HG03565 (cell line): ENCODE results near the gene MICAL1.

Experiments used
- ATAC-seq: cut with Tn5 transposase; IDR thresholded peaks from one replicate; pipeline ENCODE4 v1.9.1; 2021; ENCODE audit warnings: mild to moderate bottlenecking, moderate library complexity; ENCODE audit not compliant: unreplicated experiment

MICAL1 gene

GRCh38 chr6:109455437-109456110 is at the start of gene MICAL1:
TSS of gene MICAL1 (minus strand) at chr6:109455772. CDS start at chr6:109454196, 1,576 bp downstream.
- peak; percentile 47 for ATAC-seq

DNA sequence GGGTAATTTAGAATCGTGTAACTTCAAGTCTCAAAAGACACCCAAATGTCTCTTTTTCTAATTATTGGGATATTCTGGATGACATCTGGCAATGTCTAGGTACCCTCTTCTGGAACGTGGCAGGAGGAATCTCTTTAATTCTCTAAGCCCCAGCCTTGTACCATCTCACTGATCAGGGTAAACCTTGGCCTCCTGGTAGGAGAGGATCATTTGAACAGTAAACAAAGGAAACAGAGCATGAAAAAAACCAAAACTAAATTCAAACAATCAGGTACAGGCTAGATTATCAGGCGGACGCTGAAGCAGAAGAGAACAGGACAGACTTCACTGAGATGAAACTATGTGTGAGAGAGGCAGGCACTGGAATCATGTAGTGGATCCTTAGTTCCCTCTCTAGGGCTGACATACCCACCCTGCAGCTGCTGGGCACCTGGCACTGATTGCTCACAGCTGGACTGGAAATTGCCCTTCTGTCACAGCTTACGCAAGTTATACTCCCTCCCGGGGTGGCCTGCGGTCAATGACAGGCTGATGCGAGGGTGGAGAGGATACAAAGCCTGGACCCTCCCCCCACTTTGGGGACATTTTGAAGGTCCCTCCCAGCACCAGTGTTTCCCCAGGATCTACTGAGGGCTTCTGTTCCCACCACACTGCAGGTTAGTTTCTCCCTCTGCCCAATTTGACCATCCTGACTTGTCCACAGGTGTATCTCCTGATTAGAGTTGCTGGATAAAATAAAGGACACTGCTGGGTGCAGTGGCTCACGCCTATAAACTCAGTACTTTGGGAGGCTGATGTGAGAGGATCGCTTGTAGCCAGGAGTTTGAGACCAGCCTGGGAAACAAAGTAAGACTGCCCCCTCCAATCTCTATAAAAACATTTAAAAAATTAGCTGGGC is 48.0 kb upstream of the MICAL1 start:
- ATAC-seq: no peak

DNA sequence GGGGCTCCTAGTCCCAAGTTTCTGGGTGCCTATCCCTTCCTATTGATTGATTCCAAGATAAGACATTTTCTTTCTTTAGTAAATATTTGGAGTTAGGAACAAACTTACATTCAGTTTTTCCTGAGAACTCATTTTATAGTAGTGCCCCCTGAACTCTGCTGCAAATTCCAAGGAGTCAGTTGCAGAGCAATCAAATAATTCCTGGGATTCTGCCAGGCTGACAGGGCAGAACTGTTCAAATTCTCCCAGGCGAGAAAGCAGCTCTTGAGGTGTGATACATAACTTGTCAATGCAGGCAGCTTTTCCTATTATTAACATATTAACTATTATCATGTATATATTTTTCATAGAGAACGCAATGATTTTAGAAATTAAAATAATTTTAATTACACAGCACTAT is 43.4 kb upstream of the MICAL1 start:
- ATAC-seq: no peak

DNA sequence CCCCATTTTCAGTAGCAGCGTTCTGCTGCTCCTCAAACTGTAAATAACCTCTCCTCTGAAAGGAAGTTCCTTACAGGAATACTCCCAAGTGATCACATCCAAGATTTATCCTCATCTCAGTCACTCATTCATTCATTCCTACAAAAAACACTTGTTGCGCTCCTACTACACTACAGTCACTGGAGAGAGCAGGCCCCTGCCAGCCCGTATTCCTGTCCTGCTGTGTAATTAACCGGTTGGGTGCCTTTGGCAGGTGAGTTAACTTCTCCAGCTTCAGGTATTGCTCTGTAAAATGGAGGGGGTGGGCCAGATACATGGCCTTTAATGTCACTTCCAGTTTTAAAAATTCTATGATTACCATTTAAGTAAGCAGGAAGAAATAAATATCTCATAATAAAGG is 42.5 kb upstream of the MICAL1 start:
- ATAC-seq: no peak

GRCh38 chr6:109496036-109496772 is 40.6 kb upstream of the MICAL1 start:
- no peak for ATAC-seq

DNA sequence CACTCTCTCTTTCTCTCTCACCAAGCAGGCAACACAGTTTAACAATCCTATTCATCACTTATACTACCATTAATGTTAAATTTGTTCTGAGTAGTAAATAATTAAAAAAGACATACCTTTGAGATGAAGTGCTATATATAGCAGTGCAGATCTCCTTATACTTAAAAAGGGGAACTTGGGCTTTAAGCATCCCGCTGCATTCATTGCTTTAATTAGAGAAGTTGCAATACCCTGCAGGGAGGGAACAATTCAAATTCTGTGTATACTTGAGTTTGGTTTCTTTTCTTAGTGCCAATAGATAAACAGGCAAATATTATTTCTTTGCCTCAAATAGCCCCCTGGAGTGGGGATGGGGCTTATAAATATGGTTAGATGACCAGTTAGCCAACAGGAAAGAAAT is 38.3 kb upstream of the MICAL1 start:
- no peak for ATAC-seq

DNA sequence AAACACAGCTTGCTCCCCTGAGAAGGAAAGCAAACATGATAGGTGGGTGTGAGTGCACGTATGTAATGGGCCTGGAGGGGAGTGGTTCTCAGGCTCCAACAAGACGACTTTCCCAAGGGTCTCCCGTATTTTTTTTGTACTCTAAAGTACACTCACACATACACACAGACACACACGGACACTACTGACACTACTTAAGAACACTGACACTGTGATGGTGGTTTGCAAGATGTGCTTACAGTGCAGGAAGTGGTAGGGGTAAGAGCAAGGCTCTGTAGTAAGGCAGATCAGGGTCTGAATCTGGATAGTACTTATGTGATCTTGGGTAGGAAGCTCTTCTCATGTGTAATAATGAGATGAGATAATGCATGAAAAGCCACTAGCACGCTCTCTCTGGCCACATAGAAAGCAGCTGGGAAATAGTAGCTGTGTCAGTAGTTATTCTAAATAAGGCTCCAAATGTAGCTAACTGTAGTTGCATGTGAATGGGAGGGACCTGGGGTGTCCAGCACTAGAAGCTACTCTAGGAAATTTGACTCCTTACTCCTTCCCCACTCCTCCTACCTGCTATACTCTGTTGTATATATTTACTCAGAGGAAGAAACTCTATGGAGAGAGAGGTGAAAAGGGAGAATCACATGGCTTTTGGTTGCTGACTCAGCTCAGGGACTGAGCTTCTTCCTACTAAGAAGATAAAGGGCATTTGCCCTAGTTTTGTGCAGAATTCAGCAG is 35.8 kb upstream of the MICAL1 start:
- ATAC-seq: peak; percentile 58

- ATAC-seq: no peak
Measured at GRCh38 chr6:109490713-109491112, 35.1 kb upstream of the MICAL1 start.

GRCh38 chr6:109488001-109488400 is 32.4 kb upstream of the MICAL1 start:
- ATAC-seq: no peak

DNA sequence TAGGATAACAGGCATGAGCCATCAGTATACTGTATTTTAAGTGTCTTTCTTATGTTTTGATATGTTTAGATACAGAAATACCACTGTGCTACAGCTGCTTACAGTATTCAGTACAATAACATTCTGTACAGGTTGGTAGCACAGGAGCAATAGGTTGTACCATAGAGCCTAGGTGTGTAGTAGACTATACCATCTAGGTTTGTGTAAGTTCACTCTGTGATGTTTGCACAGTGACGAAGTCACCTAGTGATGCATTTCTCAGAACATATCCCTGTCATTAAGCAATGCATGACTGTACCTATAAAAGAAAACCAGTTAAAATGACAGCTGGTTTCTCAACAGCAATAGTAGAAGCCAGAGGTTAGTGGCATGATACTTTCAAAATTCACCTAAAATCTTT is 30.5 kb upstream of the MICAL1 start:
- no peak for ATAC-seq

GRCh38 chr6:109485266-109485935 is 29.8 kb upstream of the MICAL1 start:
- no peak for ATAC-seq

GRCh38 chr6:109484122-109484521 is 28.6 kb upstream of the MICAL1 start:
- ATAC-seq: no peak

DNA sequence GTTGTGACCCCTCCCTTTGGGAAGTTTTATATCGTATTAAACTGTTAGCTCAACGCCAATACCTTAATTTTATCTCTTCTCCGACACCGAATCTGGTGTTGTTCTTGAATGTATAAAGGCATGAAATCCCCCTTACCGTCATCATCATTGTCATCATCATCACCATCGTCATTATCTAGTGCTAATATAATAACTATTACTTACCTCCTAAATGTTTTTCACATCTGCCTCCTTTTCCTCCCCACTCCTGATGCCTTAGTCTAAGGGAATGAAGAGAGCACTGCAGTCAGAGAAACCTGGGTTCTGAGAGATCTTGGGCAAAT is 28.1 kb upstream of the MICAL1 start:
- ATAC-seq: no peak

GRCh38 chr6:109482905-109483734 is 27.5 kb upstream of the MICAL1 start, which contains the start of gene ZBTB24:
TSS of gene ZBTB24 (minus strand) at chr6:109483219. CDS start at chr6:109482026, 1,193 bp downstream.
- ATAC-seq: peak; percentile 86

GRCh38 chr6:109480993-109481480 is 25.5 kb upstream of the MICAL1 start:
- ATAC-seq: no peak

DNA sequence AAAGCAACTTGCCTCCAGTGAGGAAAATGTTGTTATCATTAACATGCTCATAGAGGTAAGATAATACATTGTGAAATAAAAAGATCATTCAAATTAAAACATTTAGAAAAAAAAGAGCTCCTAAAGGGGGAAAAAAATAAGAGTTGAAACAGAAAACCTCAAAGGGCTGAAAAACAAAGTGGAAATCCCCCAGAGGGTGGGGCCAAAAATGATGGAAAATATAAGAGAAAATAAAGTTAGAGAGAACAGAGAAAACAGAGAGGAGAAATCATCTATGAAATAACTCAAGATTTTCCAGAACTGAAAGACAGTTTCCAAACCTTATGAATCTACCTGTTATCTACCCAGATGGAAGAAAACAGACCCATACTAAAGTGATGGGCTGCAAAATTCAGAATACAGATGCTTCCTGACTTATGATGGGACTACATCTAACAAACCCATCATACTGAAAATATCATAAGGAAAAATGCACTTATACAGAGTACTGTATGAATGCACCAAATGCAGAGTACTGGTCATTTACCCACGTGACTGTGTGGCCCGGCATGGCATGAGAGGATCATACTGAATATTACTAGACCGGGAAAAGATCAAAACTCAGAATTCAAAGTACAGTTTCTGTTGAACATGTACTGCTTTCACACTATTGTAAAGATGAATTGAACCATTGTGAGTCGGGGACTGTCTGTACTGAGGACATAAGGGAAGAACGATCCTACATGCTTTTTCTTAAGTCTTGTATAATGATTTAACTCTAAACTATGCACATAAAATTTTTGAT is 23.5 kb upstream of the MICAL1 start:
- ATAC-seq: no peak

- no peak for ATAC-seq
Measured at GRCh38 chr6:109478222-109478805, 22.7 kb upstream of the MICAL1 start.

DNA sequence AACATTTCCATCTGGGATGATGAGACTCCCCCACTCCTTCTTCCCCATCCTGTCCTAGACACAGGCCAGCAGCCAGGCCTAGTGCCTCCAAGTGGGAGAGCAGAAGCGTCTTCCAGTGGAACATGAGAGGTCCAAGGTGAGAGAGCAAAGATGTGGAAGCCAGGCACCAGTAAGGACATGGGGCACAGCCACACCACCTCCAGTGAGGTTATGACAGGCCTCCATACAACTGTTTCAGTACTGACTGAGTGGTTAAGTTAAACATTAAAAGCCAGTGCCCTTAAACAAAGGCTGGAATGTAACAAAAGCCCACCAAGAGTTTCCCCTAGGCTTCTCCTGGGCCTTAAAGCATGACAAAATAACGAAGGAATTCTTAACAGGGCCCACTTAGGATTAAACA is 22.2 kb upstream of the MICAL1 start:
- no peak for ATAC-seq
